IMR-90 (cell line): Measurements from ENCODE around the gene FNBP1. TPM values are rescaled to one million over a fixed set of nuclear protein-coding genes. Genes with fewer than 3 reads are reported as not detected.

Experiments used
- ATAC-seq: fragments of 200-7000 bp; cut with Tn5 transposase; 2 replicates; pipeline ENCODE4 v1.9.1; 2020; ENCODE audit warnings: low read depth, mild to moderate bottlenecking, moderate library complexity
- BruUV-seq: library from RNA; stranded (reverse); fragments of 400-500 nt; replicated peaks from 2 replicates; lab custom pipeline; 2021; lab: Mats Ljungman, UMichigan
- CTCF ChIA-PET: fragments of 300-600 bp; formaldehyde crosslinking; extraction: SDS; loops from one replicate; lab custom pipeline; 2021; ENCODE audit warnings: antibody characterized with exemption; lab: Yijun Ruan, JAX
- POLR2A ChIA-PET: fragments of 300-600 bp; sonication (Branson Sonifier 250); formaldehyde crosslinking; loops from one replicate; lab custom pipeline; 2022; ENCODE audit warnings: antibody characterized with exemption; ENCODE audit not compliant: unreplicated experiment; lab: Charles Lee
- DNase-seq: peaks from one replicate; pipeline ENCODE4 v3.0.0; 2013
- H2AFZ ChIP-seq: replicated peaks from 2 replicates; pipeline ENCODE3; 2013; ENCODE audit warnings: low read length, mild to moderate bottlenecking; ENCODE audit not compliant: poor library complexity
- H2AK5ac ChIP-seq: 2 replicates; pipeline ENCODE4 v1.6.1; 2013; ENCODE audit warnings: low read depth, low read length, inconsistent platforms
- H2AK9ac ChIP-seq: replicated peaks from 2 replicates; pipeline ENCODE3; 2013; ENCODE audit warnings: mild to moderate bottlenecking, low read depth, low read length, moderate library complexity; ENCODE audit not compliant: poor library complexity
- H2BK120ac ChIP-seq: 2 replicates; pipeline ENCODE4 v1.6.1; 2013; ENCODE audit warnings: low read depth, low read length, inconsistent platforms
- H2BK15ac ChIP-seq: 3 replicates; pipeline ENCODE4 v1.6.1; 2013; ENCODE audit warnings: low read depth, low read length, inconsistent platforms
- H2BK20ac ChIP-seq: 2 replicates; pipeline ENCODE4 v1.6.1; 2013; ENCODE audit warnings: low read depth, mild to moderate bottlenecking, inconsistent platforms, low read length, moderate library complexity
- H2BK5ac ChIP-seq: 2 replicates; pipeline ENCODE4 v1.6.1; 2013; ENCODE audit warnings: mild to moderate bottlenecking, low read depth, low read length, inconsistent platforms; ENCODE audit not compliant: poor library complexity, severe bottlenecking
- H3K14ac ChIP-seq: replicated peaks from 2 replicates; pipeline ENCODE4 v1.6.1; 2013; ENCODE audit warnings: low read depth, low read length, inconsistent platforms
- H3K18ac ChIP-seq: 2 replicates; pipeline ENCODE4 v1.6.1; 2013; ENCODE audit warnings: low read depth, low read length, control low read depth
- H3K23ac ChIP-seq: 2 replicates; pipeline ENCODE4 v1.6.1; 2013; ENCODE audit warnings: low read depth, low read length, inconsistent platforms
- H3K27ac ChIP-seq: 2 replicates; pipeline ENCODE4 v1.5.1; 2013; ENCODE audit warnings: mild to moderate bottlenecking, control low read depth, low read length; ENCODE audit not compliant: insufficient read depth
- H3K27me3 ChIP-seq: 2 replicates; pipeline ENCODE4 v1.6.1; 2013; ENCODE audit warnings: low read length; ENCODE audit not compliant: control insufficient read depth, insufficient read depth
- H3K36me3 ChIP-seq: 2 replicates; pipeline ENCODE4 v1.6.1; 2013; ENCODE audit warnings: low read length, mixed read lengths; ENCODE audit not compliant: control insufficient read depth, insufficient read depth
- H3K4ac ChIP-seq: 2 replicates; pipeline ENCODE4 v1.6.1; 2013; ENCODE audit warnings: low read depth, low read length, inconsistent platforms
- H3K4me1 ChIP-seq: 2 replicates; pipeline ENCODE4 v1.6.1; 2013; ENCODE audit warnings: low read length, mixed read lengths; ENCODE audit not compliant: control insufficient read depth, insufficient read depth
- H3K4me2 ChIP-seq: 2 replicates; pipeline ENCODE4 v1.6.1; 2013; ENCODE audit warnings: low read depth, mild to moderate bottlenecking, control low read depth, low read length, moderate library complexity
- H3K4me3 ChIP-seq: 2 replicates; pipeline ENCODE4 v1.5.1; 2013; ENCODE audit warnings: low read depth, mild to moderate bottlenecking, control low read depth, low read length, moderate library complexity; ENCODE audit not compliant: insufficient read depth
- H3K56ac ChIP-seq: 2 replicates; pipeline ENCODE4 v1.6.1; 2013; ENCODE audit warnings: low read length, inconsistent platforms; ENCODE audit not compliant: insufficient read depth; ENCODE audit errors: extremely low read depth
- H3K79me1 ChIP-seq, 2 experiments: 2 replicates each; pipeline ENCODE4 v1.6.1; 2013; ENCODE audit warnings: low read length in 2 of 2, inconsistent platforms in 1 of 2, low read depth in 1 of 2
- H3K9ac ChIP-seq: 2 replicates; pipeline ENCODE4 v1.6.1; 2013; ENCODE audit warnings: low read depth, low read length, control low read depth
- H3K9me1 ChIP-seq: 2 replicates; pipeline ENCODE4 v1.6.1; 2013; ENCODE audit warnings: low read length, inconsistent platforms; ENCODE audit not compliant: insufficient read depth
- H3K9me3 ChIP-seq: 2 replicates; pipeline ENCODE4 v1.6.1; 2013; ENCODE audit warnings: low read length; ENCODE audit not compliant: control insufficient read depth, insufficient read depth
- H4K20me1 ChIP-seq: 2 replicates; pipeline ENCODE4 v1.6.1; 2013; ENCODE audit warnings: low read length, inconsistent platforms; ENCODE audit not compliant: insufficient read depth
- H4K5ac ChIP-seq: 2 replicates; pipeline ENCODE4 v1.6.1; 2013; ENCODE audit warnings: mild to moderate bottlenecking, low read depth, low read length, control low read depth
- H4K8ac ChIP-seq, 2 experiments: 2 replicates each; pipeline ENCODE4 v1.6.1; 2013; ENCODE audit warnings: low read depth in 2 of 2, low read length in 2 of 2, control low read depth in 1 of 2, inconsistent platforms in 1 of 2
- H4K91ac ChIP-seq: 2 replicates; pipeline ENCODE4 v1.6.1; 2013; ENCODE audit warnings: low read depth, low read length, inconsistent platforms; ENCODE audit not compliant: insufficient read depth
- CHD1 ChIP-seq: IDR thresholded peaks from 2 replicates; pipeline ENCODE4 v1.6.1; 2012; ENCODE audit warnings: low read depth, low read length, improper control_type of control experiment
- ELK1 ChIP-seq: fragments of 150-350 bp; IDR thresholded peaks from 2 replicates; pipeline ENCODE4 v1.6.1; 2016; ENCODE audit warnings: low read depth, mild to moderate bottlenecking, low read length, moderate library complexity, borderline replicate concordance
- FOS ChIP-seq: fragments of 150-350 bp; IDR thresholded peaks from 2 replicates; pipeline ENCODE4 v1.6.1; 2016; ENCODE audit warnings: low read depth, low read length
- MXI1 ChIP-seq: IDR thresholded peaks from 2 replicates; pipeline ENCODE4 v1.6.1; 2012; ENCODE audit warnings: low read depth, mild to moderate bottlenecking, low read length, moderate library complexity, borderline replicate concordance
- POLR2A ChIP-seq: IDR thresholded peaks from 2 replicates; pipeline ENCODE4 v1.6.1; 2012; ENCODE audit warnings: mild to moderate bottlenecking, low read depth, low read length
- RAD21 ChIP-seq: IDR thresholded peaks from 2 replicates; pipeline ENCODE4 v1.6.1; 2012; ENCODE audit warnings: low read length, improper control_type of control experiment
- RCOR1 ChIP-seq: IDR thresholded peaks from 2 replicates; pipeline ENCODE4 v1.6.1; 2012; ENCODE audit warnings: mild to moderate bottlenecking, low read length, improper control_type of control experiment; ENCODE audit not compliant: insufficient replicate concordance
- RFX5 ChIP-seq: IDR thresholded peaks from 2 replicates; pipeline ENCODE4 v1.8.0; 2012; ENCODE audit warnings: low read depth, mild to moderate bottlenecking, low read length, moderate library complexity
- SMC3 ChIP-seq: fragments of 150-350 bp; IDR thresholded peaks from 2 replicates; pipeline ENCODE4 v1.6.1; 2016; ENCODE audit warnings: low read depth, mild to moderate bottlenecking, antibody characterized with exemption, low read length, moderate library complexity
- USF2 ChIP-seq: fragments of 150-350 bp; IDR thresholded peaks from 2 replicates; pipeline ENCODE4 v1.6.1; 2017; ENCODE audit warnings: mild to moderate bottlenecking, antibody characterized with exemption, low read length, low read depth
- WGBS, 2 experiments: methylation state at CpG; one replicate each; pipeline versions ENCODE4 v1.1.5 to v1.1.7; 2013; ENCODE audit warnings: missing lambda C conversion rate in 2 of 2; ENCODE audit not compliant: insufficient read length in 1 of 2; ENCODE audit errors: extremely low coverage in 2 of 2; 5-methylcytosine and 5-hydroxymethylcytosine counted together
- dilution Hi-C: fragments of 300-500 bp; cut with HindIII; formaldehyde crosslinking; loops from one replicate; pipeline ENCODE4 v1.14.3; 2018; ENCODE audit warnings: low sequenced_read_pairs; ENCODE audit not compliant: unreplicated experiment
- in situ Hi-C: fragments of 300-500 bp; cut with MboI; formaldehyde crosslinking; loops from 3 replicates; pipeline ENCODE4 v1.14.3; 2019; ENCODE audit warnings: low sequenced_read_pairs, inconsistent platforms, mixed read lengths
- intact Hi-C: fragments of 100-400 bp; cut with micrococcal nuclease; formaldehyde crosslinking; loops from 2 replicates; pipeline ENCODE4 v1.10.0; 2022
- polyA plus RNA-seq, 3 experiments: library from polyadenylated mRNA; depleted of rRNA; stranded (reverse); fragments of >200 nt; gene quantifications; 2 replicates each; pipeline ENCODE4 v1.2.3, GENCODE V29; 2012; ENCODE audit warnings: low replicate concordance in 1 of 3
- total RNA-seq: library from RNA; depleted of rRNA; stranded (reverse); fragments of >200 nt; gene quantifications from 2 replicates; pipeline ENCODE4 v1.2.3, GENCODE V29; 2012
- TF ChIP-seq, protein P1 (sequence below): conservative IDR thresholded peaks from 2 replicates; pipeline ENCODE4 v1.5.1; 2012; ENCODE audit warnings: mild to moderate bottlenecking, low read depth, low read length, improper control_type of control experiment

FNBP1 gene
- total and polyA plus RNA-seq, 2 of the 4 experiments (the other 2 are of a cell fraction): 10.3 to 15.4 TPM

DNA sequence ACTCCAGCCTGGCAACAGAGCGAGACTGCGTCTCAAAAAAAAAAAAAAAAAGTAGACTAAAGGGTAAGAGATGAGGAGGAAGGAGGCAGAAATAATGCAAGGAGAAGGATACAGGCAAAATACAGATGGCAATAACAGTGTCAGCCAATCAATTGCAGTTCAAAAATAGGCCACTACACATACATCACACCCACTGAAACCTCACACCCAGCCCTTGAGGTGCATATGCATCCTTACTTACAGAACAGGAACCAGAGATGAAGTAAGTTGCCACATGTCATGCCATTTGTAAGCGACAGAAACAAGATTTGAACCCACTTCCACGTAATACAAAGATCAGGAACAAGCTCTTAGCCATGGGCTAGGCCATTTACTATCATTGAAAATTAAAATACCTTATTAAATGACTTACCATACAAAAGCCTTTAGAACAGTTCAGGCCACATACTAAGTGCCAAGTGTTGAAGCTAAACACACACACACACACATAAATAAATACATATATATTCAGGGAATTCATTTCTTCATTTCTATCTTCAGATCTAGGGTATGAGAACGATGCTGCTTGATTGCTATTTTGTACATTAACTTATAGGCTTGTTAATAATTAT is 98.4 kb downstream of the FNBP1 start:
- no peak for ATAC-seq
- no peaks in the 10 kb centered on the region; the same call in 1 of the 2 replicates for H3K4me1 ChIP-seq
- dilution Hi-C loops (no loop called here), in situ Hi-C loops (no loop called here), intact Hi-C loops (no loop called here)
- H3K79me1 ChIP-seq: no peaks in the 10 kb centered on the region
- no peaks in the 10 kb centered on the region; the same call in 1 of the 2 replicates for H3K9me1 ChIP-seq
- no peaks in the 10 kb centered on the region for H4K20me1 ChIP-seq
- no peak overlapping the region for H3K9ac ChIP-seq
- peak overlapping the region; percentile 14 for H2BK120ac ChIP-seq
- TF ChIP-seq POLR2A: no peak
- no peak for TF ChIP-seq FOS
- TF ChIP-seq USF2: no peak
- TF ChIP-seq CHD1: no peak
- TF ChIP-seq ELK1: no peak
- no peak for TF ChIP-seq RFX5
- TF ChIP-seq, protein P1, sequence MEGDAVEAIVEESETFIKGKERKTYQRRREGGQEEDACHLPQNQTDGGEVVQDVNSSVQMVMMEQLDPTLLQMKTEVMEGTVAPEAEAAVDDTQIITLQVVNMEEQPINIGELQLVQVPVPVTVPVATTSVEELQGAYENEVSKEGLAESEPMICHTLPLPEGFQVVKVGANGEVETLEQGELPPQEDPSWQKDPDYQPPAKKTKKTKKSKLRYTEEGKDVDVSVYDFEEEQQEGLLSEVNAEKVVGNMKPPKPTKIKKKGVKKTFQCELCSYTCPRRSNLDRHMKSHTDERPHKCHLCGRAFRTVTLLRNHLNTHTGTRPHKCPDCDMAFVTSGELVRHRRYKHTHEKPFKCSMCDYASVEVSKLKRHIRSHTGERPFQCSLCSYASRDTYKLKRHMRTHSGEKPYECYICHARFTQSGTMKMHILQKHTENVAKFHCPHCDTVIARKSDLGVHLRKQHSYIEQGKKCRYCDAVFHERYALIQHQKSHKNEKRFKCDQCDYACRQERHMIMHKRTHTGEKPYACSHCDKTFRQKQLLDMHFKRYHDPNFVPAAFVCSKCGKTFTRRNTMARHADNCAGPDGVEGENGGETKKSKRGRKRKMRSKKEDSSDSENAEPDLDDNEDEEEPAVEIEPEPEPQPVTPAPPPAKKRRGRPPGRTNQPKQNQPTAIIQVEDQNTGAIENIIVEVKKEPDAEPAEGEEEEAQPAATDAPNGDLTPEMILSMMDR: no peak
- TF ChIP-seq SMC3: no peak
- no peak for TF ChIP-seq RAD21
- no peak for TF ChIP-seq MXI1
- no peak for TF ChIP-seq RCOR1
- no peak overlapping the region for H3K4me2 ChIP-seq
- no peak overlapping the region for H3K4me3 ChIP-seq
- peaks cover 9% of the 10 kb centered on the region for H3K36me3 ChIP-seq
- H4K91ac ChIP-seq: no peak overlapping the region
- no peak overlapping the region for H2AK9ac ChIP-seq
- 0 out of 2 replicates have a peak overlapping the region, but pooled peaks have one; percentile 5 for H2AK5ac ChIP-seq
- CTCF ChIA-PET: no interaction called here
- H3K18ac ChIP-seq: no peak overlapping the region
- no peak overlapping the region for H3K56ac ChIP-seq
- no peak for DNase-seq
- H3K23ac ChIP-seq: no peak overlapping the region
- H3K4ac ChIP-seq: peak overlapping the region; percentile 31; the same call in 1 of the 2 replicates
- no peak overlapping the region for H2AFZ ChIP-seq
- no peak overlapping the region for H2BK15ac ChIP-seq
- H3K14ac ChIP-seq: no peak overlapping the region
- no peak overlapping the region for H2BK20ac ChIP-seq
- H2BK5ac ChIP-seq: no peak overlapping the region
- H3K27me3 ChIP-seq: no peaks in the 10 kb centered on the region
- no peak overlapping the region for H4K5ac ChIP-seq
- no CpG with 5 or more reads among the region's 5 CpGs for WGBS, 2 experiments
- no peak overlapping the region for H4K8ac ChIP-seq
- BruUV-seq: no TSS peak
- peaks cover 5% of the 10 kb centered on the region for H3K9me3 ChIP-seq
- no peak overlapping the region for H3K27ac ChIP-seq
- POLR2A ChIA-PET: no interaction called here
